HG03354 (cell line): Measurements from ENCODE around the gene NIPSNAP3A.

ENCODE experiments used
- ATAC-seq: cut with Tn5 transposase; IDR thresholded peaks from one replicate; pipeline ENCODE4 v1.9.1; 2021; ENCODE audit warnings: mild to moderate bottlenecking; ENCODE audit not compliant: unreplicated experiment, poor library complexity, severe bottlenecking

NIPSNAP3A gene

DNA sequence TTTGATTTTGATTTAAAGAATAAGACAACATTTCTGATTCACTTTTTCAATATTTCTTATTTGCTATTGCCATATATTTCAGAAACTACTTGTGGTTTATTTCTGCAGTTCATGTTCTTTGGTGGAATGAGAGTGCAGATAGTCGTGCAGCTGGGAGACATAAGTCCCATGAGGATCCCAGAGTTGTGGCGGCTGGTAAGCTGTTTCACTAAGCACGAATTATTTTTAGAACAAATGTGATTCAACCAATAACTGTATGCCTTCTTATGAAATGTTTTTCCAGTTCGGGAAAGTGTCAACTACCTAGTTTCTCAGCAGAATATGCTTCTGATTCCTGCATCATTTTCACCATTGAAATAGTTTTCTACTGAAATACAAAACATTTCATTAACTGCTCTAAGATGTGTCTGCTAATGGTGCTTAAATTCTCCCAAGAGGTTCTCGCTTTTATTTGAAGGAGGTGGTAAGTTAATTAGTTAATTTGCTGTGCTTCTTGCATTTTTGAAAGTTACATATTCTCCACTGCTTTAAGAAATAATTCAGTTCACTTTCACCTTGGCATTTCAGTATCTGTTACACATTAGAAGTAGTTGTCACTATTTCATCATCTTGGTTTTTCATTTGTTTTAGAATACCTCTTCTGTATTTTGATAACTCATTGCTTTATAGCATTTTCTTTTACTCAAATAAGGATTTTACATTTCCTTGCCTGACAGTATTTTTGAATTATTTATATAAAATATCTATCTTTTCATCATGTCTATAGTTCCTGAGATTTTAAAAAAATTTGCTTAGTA lies 25.4 kb downstream of the NIPSNAP3A start:
- ATAC-seq, result peak; percentile 29

DNA sequence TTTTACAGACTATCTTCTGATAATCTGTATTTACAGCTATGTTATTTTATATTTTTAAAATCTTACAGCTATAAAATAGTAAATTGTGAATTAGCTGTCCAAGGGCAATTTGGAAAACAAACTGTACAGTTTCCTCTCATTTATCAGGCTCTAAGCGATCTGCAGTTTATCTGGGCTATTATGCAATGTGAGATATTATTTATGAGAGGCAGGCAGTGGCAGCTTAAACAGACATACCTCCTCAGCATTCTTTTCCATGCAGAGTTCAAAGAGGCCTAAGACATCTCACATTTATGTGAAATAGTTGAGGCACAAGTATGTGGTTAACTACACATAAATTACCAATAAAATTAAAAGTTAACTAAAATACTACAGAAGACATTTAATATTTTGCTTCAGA lies 26.6 kb downstream of the NIPSNAP3A start:
- no peak for ATAC-seq

DNA sequence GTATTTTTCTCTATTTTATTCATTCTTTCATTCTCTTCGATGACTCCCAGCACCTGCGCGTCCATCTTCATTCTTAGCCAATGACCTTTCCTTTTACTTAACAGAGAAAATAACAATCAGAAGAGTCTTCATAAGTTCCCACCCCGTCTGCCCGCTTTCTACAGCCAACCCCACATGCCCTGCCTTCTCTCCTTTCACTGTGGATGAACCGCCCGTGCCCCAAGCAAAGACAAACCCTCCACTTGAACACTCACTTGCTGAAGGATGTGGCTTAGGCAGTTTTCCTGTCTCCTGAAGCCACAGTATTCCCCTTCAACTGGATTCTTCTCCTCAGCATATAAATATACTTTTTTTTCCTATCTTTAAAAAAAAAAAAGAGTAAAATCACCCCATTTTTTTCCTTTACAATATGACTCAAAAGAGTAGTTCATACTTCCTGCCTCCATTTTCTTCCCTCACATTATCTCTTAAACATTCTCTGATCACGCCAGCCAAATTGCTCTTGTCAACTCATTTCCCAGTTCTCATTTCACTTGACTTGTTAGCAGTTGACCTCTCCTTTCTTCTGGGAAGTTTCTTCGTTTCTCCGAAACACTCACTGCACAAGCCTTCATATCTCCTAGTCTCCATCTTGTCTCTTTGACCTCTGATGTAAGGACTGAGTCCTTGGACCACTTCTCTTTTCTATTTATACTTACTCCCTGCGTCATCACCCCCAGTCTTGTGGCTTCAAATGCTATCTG lies 27.5 kb downstream of the NIPSNAP3A start:
- ATAC-seq, result peak; percentile 95

DNA sequence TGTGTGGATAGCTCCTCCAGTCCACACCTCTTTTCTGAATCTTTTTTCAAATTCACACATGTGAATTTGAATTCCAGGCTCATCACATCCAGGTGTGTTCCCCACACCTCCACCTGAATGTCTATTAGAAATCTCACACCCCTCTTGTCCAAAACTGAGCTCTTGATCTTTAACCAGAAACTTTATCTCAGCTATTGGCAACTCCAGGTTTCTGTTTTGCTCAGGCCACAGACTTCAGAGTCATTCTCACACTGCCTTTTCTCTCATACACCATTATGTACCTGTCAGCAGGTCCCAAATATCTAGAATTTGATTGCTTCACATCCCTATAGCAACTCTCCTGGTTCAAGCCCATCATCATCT lies 28.1 kb downstream of the NIPSNAP3A start:
- peak; percentile 75 for ATAC-seq

DNA sequence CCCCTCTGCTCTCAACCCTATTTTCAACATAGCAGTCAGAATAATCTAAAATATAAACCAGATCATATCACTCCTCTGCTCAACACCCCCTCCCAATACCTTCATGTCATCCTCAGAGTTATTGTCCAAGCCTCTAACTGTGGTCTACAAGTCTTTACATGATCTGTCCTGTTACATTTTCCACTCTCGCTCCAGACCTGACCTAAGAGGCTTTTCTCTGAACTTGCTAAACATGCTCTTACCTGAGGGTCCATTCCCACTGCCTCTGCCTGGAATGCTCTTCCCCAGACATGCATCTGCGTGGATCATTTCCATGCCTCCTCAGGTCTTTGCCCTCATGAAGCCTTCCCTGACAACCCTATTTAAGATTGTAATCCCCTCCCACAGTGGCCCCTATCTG lies 28.5 kb downstream of the NIPSNAP3A start:
- ATAC-seq, result no peak

DNA sequence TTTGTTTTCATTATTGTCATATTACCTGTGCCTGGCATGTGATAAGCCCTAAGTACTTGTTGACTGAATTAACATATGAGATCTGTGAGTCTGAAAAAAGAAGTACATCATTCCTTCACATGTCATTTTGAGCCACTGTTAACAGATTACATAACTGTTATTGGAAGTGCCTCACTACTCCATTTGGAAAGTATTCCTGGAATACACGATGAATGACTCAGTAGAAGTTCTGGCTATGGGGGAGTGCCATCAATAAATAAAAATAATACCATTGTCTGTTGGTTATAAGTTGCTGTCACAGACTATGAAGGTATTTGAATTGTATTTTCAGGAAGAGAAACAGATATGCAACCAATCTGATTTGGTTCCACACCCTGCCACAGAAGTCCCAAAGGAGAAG lies 29.3 kb downstream of the NIPSNAP3A start:
- no peak for ATAC-seq

DNA sequence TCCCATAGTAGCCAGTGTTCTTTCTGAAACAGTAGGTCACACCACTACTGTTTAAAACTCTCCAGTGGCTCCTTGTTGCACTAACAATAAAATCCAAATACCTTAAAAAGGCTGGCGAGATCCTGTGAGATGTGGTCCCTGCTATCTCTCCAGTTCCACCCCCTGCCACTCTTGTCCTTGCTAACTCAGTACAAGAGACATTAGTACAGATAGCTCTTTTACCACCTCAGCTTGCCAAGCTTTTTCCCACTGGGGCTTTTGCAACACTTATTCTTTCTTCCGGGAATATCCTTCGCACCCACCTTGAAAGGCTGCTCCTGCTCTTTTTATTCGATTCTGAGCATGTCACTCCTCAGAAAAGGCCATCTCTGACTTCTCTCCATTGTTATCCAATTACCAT lies 31.3 kb downstream of the NIPSNAP3A start:
- ATAC-seq, result no peak

DNA sequence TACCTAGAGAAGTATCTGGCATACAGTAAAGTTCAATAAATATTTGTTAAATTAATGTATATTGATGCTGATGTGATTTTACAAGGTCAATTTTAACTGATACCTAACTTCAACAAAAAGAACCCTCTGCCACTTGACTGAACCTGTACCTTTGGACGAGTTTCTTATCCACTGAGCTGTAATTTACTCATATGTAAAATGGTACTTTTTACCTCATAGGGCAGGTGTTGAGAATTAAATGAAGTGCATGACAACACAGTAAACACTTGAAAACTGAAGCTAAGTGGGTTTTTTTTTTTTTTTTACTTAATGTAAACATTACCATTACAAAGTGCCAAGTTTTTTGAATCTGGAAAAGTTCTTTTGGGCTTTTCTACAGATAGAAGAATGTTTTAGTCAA lies 31.9 kb downstream of the NIPSNAP3A start:
- no peak for ATAC-seq

DNA sequence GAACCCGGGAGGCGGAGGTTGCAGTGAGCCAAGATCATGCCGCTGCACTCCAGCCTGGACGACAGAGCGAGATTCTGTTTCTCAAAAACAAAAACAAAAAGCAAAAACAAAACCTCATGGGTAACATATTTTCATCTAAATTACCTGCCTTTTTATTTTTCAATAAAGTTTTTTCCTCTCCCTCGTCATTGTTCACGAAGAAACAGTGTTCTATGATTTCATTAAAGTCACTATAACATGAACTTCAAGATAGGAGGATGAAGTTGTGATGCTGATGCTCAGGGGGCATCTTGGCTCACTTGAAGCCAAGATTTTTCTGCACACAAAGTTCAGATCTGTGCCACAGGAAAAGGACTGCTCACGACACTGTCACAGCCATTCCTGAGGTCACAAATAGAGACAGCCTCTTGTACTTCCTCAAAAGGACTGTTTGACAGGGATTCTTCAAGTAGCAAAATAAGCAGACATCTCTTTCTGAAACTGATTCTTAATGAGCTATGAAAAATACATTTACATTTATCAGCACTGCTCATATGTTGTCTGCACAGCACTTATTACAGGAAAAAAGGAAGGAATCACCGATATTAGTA lies 32.6 kb downstream of the NIPSNAP3A start:
- ATAC-seq, result no peak

DNA sequence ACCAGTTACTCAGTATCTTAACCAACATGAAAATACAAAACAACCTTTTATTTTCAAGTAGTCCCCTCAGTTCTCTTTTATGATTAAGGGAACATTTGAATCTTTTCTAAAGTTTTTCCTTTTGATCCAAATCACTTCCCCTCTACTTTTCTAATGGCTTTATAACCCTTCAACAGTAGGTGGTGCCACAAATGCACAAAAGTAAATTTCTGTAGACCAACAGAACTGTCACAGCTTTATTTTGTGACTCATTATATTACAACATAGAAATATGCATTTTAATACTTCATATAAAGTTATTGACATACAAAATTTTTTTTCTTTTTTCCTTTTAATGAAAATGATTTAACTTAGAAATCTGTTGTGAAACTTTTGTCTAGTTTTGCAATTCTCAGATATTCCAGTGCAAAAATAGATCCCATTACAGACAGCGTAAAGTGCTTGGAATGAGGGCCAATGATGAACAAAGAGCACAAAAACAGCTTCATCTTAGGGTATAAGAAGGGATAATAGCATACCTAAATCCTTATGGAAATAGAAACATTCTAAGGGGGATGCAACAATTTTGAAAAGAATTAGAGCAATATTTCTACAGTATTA lies 33.4 kb downstream of the NIPSNAP3A start:
- ATAC-seq, result peak; percentile 58

DNA sequence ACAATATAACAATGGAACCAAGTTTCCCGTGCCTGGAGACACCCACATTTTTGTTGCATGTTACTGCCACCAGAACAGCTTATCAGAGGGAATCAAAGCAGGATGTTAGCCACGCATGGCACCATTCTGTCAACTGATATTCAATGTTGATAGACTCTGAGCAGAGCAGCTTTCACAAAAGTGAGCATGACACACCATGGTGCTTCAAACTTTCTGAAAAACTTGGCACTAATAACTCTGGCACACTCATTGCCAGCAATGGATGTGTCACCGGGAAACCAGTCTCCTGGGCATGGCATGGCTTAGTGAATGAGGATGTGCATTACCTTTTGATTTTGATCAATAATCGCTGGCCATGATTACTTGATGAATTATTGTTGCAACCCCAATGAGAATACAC lies 36.1 kb downstream of the NIPSNAP3A start:
- no peak for ATAC-seq

DNA sequence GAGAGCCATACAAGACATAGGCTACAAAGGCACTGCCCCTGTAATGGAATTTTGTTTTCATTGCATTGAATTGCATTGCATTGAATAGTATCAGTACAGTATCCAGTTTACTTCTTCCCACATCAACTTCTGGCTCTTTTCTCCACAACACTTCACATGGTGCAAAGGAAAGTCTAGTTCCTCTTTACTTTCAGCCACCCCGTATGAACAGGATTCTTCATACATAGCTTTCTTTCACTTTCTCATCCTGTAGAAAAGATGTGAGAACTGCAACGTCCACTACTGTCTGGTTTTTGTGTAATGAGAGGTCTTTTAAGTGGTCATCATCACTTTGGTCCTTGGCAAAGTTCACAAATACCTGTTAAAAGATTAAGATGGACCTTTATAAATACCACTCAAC lies 36.6 kb downstream of the NIPSNAP3A start:
- peak; percentile 83 for ATAC-seq

DNA sequence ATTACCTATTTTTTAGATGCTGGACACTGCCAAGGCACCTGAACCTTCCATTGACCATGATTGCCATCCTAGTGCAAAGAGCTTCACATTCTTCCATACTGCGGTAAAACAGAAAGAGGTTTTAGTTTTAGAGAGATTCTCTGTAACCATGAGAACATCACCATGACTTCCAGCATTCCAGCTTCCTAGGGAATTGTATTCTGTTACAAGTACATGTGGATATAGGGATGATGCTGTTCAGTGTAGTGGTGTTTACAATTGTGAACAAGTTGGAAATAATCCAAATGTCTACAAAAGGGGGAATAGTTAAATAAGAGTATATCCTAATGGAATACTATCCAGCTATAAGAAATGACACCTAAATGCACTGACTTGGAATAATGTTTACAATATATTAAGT lies 38.8 kb downstream of the NIPSNAP3A start:
- no peak for ATAC-seq

DNA sequence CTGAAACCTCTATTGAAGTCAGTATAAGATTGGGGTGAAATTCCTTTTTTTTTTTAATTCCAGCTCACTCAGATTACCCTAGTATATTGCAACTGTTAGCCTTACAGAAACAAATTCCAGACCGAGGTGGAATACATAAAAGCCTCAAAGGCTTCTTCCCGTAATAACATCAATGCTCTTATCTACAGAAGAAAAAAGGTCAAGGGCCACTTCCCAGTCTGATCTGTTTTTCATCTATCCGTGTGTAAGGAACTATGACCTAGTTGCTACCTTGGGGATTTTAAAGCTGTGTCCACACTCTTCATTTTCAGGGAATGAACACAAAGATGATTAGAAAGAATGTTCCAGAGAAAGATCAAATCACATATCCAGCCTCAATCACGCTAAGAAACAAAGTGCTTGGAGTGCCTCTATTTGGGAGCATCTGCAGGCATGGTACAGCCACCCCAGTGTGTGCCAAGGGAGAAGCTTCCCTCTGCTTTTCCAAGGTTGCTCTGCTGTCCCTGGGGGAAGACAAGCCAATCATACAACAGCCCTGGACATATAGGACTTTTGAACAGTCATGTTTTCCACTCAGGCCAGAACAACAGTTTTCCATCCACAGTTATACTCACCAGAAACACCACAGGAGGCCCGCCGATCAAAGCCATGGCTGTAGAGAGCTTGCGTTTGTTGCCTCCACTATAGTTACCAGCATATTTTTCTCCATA lies 40.0 kb downstream of the NIPSNAP3A start:
- no peak for ATAC-seq

DNA sequence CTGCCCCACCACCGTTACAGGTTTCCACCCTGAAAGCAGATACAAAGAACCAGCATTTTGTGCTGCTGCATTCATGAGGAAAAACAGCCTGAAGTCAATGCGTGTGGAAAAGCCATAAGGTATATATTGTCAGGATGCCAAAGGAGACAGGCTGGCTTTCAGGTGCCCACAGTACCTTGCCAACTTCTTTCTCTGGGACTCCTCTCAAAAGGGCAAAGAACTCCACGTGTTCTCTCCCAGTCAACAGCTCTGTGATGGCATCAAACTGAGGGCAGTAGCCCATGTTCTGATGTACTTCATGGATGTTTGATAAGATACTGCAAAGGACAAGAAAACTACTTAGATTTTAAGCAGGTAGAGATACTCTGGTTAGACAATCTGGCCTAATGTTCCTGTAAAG lies 40.8 kb downstream of the NIPSNAP3A start:
- ATAC-seq, result no peak

DNA sequence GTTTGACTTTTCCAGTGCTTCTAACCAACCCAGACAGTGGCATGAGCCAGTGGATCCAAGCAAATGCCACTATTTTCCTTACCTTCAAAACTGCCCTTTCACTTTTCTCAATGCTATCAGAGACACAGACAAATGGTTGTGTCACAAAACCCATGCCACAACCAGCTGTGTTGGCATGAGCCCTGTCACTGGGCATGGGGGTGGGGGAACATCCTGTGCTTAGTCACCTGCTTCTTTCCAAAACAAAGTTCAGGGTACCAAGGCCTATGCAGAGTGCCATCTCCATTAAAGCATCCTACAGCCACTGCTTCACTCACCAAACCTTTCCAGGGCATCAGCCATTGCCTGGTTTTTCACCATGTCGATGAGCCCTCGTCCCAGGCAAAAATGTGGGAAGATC lies 46.6 kb downstream of the NIPSNAP3A start:
- ATAC-seq, result no peak

DNA sequence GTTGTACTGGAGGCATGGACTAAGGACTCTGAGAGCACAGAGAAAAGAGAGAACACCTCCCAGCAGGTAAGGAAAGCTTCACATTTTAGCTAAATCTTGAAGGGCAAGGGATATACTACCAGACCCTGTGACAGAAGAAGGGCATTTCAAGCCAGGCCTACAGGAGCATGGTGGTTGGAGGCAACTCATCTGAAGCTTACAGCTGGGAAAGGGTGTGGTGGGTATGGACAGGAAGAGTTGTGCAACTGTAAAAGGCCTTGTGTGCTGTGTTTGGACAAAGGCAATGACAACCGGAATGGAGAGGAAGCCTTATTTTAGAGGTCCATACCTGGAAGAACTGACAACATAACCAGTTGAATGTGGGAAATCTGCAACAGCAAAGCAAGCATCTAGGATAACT lies 47.6 kb downstream of the NIPSNAP3A start:
- ATAC-seq, result no peak

DNA sequence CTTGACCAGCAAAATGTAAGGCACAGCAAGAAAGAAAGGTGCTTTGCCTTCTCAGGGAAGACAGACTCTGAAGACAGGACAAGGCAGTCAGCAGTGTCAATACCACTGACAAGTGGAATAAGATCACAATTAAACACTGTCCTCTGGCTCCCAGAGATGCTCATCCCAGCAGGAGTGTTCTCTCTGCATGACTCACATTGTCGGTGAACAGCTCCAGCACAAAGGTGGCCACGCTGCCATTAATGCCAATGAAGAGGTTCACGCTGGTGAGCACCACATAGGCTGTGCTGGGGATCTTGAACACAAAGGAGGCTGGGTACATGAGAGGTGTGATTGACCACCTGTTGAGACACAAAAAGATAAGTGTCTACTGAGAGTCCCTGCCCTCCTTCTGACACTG lies 48.4 kb downstream of the NIPSNAP3A start:
- ATAC-seq, result no peak

DNA sequence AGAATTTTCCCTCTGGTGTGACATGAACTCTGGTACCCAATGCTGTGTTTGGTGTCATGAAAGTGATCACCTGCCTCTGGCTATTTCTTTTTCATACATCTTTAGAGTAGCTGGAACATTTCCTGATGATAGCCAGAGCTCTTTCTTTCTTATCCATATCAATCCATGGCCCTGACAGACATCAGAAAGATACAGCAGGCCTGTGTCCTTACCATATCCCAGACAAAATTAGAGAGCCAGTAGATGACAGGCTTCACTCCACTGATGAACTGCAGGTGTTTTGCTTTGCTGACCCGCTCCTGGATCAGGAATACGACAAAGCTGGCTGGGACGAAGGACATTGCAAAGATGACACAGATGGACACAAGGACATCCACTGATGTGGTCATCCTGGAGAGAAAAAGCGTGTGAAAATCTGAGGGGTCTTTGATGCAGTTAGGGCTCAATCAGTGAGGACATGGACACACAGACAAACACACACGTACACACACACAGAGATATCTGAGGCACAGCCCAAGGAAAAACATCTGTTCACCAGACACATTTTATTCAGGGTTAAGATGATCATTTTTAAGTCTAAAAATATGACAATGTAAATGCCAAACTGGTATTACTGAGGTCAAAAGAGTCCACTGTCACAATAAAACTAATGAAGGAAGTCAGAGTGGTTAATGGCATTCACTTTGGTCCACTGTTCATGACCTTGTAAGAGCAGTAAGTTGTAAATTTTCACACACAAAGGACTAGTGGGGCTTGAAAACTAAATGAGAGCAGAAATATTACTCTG lies 50.9 kb downstream of the NIPSNAP3A start:
- ATAC-seq, result no peak
